CD4-positive, alpha-beta T cell treated with Interleukin-15 for 4 hours (primary cell): ENCODE results near the gene TMEM41B.
"Not testable (repeated sequence)": the region's sequence is repeated elsewhere in the genome, so short reads cannot be mapped to it uniquely, and the experiment has no call there.

Experiments used
- DNase-seq: peaks from one replicate; pipeline ENCODE4 v3.0.0-alpha.2; 2020; ENCODE audit warnings: low spot score

Gene TMEM41B

GRCh38 chr11:9259981-9260837 lies 54.2 kb downstream of the TMEM41B start:
- no peak for DNase-seq

GRCh38 chr11:9258279-9258678 lies 56.1 kb downstream of the TMEM41B start:
- not testable (repeated sequence) for DNase-seq

GRCh38 chr11:9254416-9254815 lies 60.0 kb downstream of the TMEM41B start:
- no peak for DNase-seq

GRCh38 chr11:9253086-9253485 lies 61.3 kb downstream of the TMEM41B start:
- no peak for DNase-seq

GRCh38 chr11:9251311-9251710 lies 63.1 kb downstream of the TMEM41B start:
- DNase-seq: no peak

GRCh38 chr11:9250139-9250582 lies 64.2 kb downstream of the TMEM41B start:
- peak; percentile 51 for DNase-seq

- no peak for DNase-seq
Observed at GRCh38 chr11:9249252-9249651, 65.1 kb downstream of the TMEM41B start.

GRCh38 chr11:9247863-9248262 lies 66.5 kb downstream of the TMEM41B start:
- no peak for DNase-seq

GRCh38 chr11:9236242-9236641 lies 78.2 kb downstream of the TMEM41B start:
- not testable (repeated sequence) for DNase-seq

GRCh38 chr11:9232482-9232881 lies 81.9 kb downstream of the TMEM41B start:
- no peak for DNase-seq

- DNase-seq: no peak
Observed at GRCh38 chr11:9231848-9232177, 82.6 kb downstream of the TMEM41B start.
